Motor neuron (in vitro differentiated cells): ENCODE results near the gene GATA3. TPM values are rescaled to one million over a fixed set of nuclear protein-coding genes. Genes with fewer than 3 reads are reported as not detected.
A peak's percentile ranks its signal among the peaks of the same experiment; 100 is the strongest.

Experiments used
- ATAC-seq, 8 experiments: fragments of 200-7000 bp; cut with Tn5 transposase; replicated peaks in 6 of 8; 2 replicates each; pipeline ENCODE4 v1.8.0; 2021; ENCODE audit warnings: mild to moderate bottlenecking in 8 of 8, moderate library complexity in 8 of 8
- H3K27ac ChIP-seq, 2 donors: fragments of 250-450 bp; sonication (Bioruptor Pico); 2 replicates each; pipeline ENCODE4 v1.9.0; 2021; ENCODE audit warnings: antibody characterized with exemption in 2 of 2, mild to moderate bottlenecking in 2 of 2, moderate library complexity in 1 of 2
- H3K4me1 ChIP-seq, 2 donors: fragments of 250-450 bp; sonication (Bioruptor Pico); replicated peaks in 1 of 2; 2 replicates each; pipeline ENCODE4 v1.6.1; 2021; ENCODE audit warnings: antibody characterized with exemption in 2 of 2, mild to moderate bottlenecking in 2 of 2, moderate library complexity in 1 of 2
- H3K4me3 ChIP-seq, 5 donors: fragments of 250-450 bp; sonication (Bioruptor Pico); 2 replicates each; pipeline ENCODE4 v1.9.0; 2021; ENCODE audit warnings: antibody characterized with exemption in 5 of 5, mild to moderate bottlenecking in 5 of 5, moderate library complexity in 4 of 5
- WGBS, 10 experiments: fragments of 450-650 bp; shearing (Covaris generic); methylation state at CpG; one replicate each; pipeline ENCODE4 v1.0.0; 2022; 5-methylcytosine and 5-hydroxymethylcytosine counted together
- in situ Hi-C, 9 experiments: fragments of 400-800 bp; cut with MboI; loops; one replicate each; pipeline ENCODE4 v1.15.0; 2021; ENCODE audit warnings: low sequenced_read_pairs in 9 of 9, low pct_unique_long_range_greater_than_20kb in 2 of 9; ENCODE audit not compliant: unreplicated experiment in 9 of 9
- total RNA-seq, 8 experiments: library from RNA; unstranded; fragments of 300-600 nt; gene quantifications; 2 replicates each; pipeline versions ENCODE4 v1.2.3 to v1.2.4, GENCODE V29; 2022

GATA3 gene
- total RNA-seq, 8 experiments from 2014 or later, result 0.11 to 3.2 (median 0.42) TPM

- in situ Hi-C loops, result loop anchor here in 1 of 9 experiments (25.0 kb wide), 1 partner anchor 1162 kb away; no protein-coding TSS in a partner anchor
- ATAC-seq, result no peak
Measured at GRCh38 chr10:8049865-8050555, 4.5 kb upstream of the GATA3 start.

GRCh38 chr10:8050556-8051108 is 3.9 kb upstream of the GATA3 start:
- H3K27ac ChIP-seq, result no peak overlapping the region
- peaks cover 9 to 21% of the 10 kb centered on the region in 2 donors for H3K4me1 ChIP-seq
- peak overlapping the region in 3 of 5 donors; percentile 2 to 14 (median 3) for H3K4me3 ChIP-seq
- in situ Hi-C loops, result loop anchor here in 1 of 9 experiments (25.0 kb wide), 1 partner anchor 1162 kb away; no protein-coding TSS in a partner anchor
- no peak for ATAC-seq
- WGBS, 10 experiments, result 0 to 5% (median 5%) methylated on average over 5 to 8 of the region's 60 CpGs; no CpG with 5 or more reads in 7 of the 10 experiments

More at GRCh38 chr10:8049865-8050555, 4.5 kb upstream of the GATA3 start:
- WGBS, 10 experiments, result 1 to 2% (median 2%) methylated on average over 14 to 24 of the region's 68 CpGs; no CpG with 5 or more reads in 7 of the 10 experiments
- H3K4me3 ChIP-seq, result peak overlapping the region in 3 of 5 donors; percentile 2 to 14 (median 3)
- H3K4me1 ChIP-seq, result peaks cover 9 to 25% of the 10 kb centered on the region in 2 donors
- H3K27ac ChIP-seq, result no peak overlapping the region

- in situ Hi-C loops, result loop anchor here in 1 of 9 experiments (25.0 kb wide), 1 partner anchor 1161 kb away; no protein-coding TSS in a partner anchor
- 10 to 14% (median 11%) methylated on average over 4 to 9 of the region's 52 CpGs; no CpG with 5 or more reads in 7 of the 10 experiments for WGBS, 10 experiments
- Histone ChIP-seq H3K4me1 (peaks cover 9 to 21% of the 10 kb centered on the region in 2 donors), H3K4me3 (no peak overlapping the region), H3K27ac (no peak overlapping the region)
- ATAC-seq, result no peak
Measured at GRCh38 chr10:8051109-8051821, 3.2 kb upstream of the GATA3 start.

- Histone ChIP-seq H3K4me3 (no peak overlapping the region), H3K4me1 (peaks cover 9 to 21% of the 10 kb centered on the region in 2 donors), H3K27ac (no peak overlapping the region)
- in situ Hi-C loops, result loop anchor here in 1 of 9 experiments (25.0 kb wide), 1 partner anchor 1160 kb away; no protein-coding TSS in a partner anchor
- WGBS, 10 experiments, result no CpG with 5 or more reads among the region's 29 CpGs
- ATAC-seq, result peak in 1 of 8 experiments; percentile 18
Measured at GRCh38 chr10:8051851-8052257, 2.6 kb upstream of the GATA3 start.

- 0 to 22% (median 4%) methylated on average over 1 to 26 of the region's 32 CpGs; no CpG with 5 or more reads in 1 of the 10 experiments for WGBS, 10 experiments
- H3K4me1 ChIP-seq, result peaks cover 9 to 21% of the 10 kb centered on the region in 2 donors
- no peak overlapping the region for H3K27ac ChIP-seq
- no peak overlapping the region for H3K4me3 ChIP-seq
- in situ Hi-C loops, result loop anchor here in 1 of 9 experiments (25.0 kb wide), 1 partner anchor 1160 kb away; no protein-coding TSS in a partner anchor
- no peak for ATAC-seq
Measured at GRCh38 chr10:8052341-8052955, 2.0 kb upstream of the GATA3 start.

GRCh38 chr10:8052956-8053445 is 1.5 kb upstream of the GATA3 start:
- no peak overlapping the region for H3K27ac ChIP-seq
- in situ Hi-C loops, result loop anchor here in 1 of 9 experiments (25.0 kb wide), 1 partner anchor 1159 kb away; no protein-coding TSS in a partner anchor
- WGBS, 10 experiments, result 0 to 10% (median 3%) methylated on average over 3 to 12 of the region's 17 CpGs; no CpG with 5 or more reads in 3 of the 10 experiments
- ATAC-seq, result no peak
- peaks cover 9 to 21% of the 10 kb centered on the region in 2 donors for H3K4me1 ChIP-seq
- H3K4me3 ChIP-seq, result peak overlapping the region in 2 of 5 donors; percentile 44 to 48

DNA sequence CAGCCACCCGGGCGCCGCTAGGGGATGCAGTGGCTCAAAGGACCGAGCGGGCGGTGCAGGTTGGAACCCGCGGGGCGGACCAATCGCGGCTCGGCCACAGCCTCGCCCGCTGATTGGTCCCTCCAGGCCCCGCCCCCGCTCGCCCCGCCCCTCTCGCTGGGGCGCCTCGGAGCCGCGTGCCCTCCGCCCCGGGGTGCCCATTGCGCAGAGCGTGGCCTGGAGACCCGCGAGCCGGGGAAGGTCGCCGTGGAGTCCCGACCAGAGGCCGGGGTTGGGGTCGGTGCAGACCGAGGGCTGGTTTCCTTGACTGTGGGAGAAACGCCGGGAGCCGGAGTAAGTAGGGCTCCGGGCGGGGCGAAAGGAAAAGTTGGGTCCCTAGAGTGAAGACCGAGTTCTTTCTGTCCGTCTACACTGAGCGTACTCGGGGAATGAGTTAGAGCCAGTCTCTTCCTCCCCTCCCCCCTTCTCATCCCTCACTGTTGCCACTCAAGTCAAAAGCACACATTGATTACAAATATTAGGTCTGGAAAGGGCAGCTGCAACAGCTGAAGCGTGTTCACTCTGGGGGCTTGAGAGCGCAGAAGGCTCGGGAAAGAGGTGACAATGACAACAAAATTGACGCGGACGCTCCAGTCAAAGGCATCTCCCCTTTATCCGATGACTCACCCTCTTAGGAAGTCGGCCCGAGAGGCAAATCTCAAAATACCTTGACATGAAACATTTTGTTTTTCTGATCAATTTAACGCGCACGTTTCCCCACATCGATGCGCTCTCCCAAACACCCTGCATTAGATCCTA is 843 bp upstream of the GATA3 start:
- in situ Hi-C loops, result loop anchor here in 1 of 9 experiments (25.0 kb wide), 1 partner anchor 1159 kb away; no protein-coding TSS in a partner anchor
- 0 to 11% (median 2%) methylated on average over 1 to 22 of the region's 60 CpGs; no CpG with 5 or more reads in 1 of the 10 experiments for WGBS, 10 experiments
- H3K4me3 ChIP-seq, result peak overlapping the region; percentile 33 to 48 (median 44)
- H3K4me1 ChIP-seq, result peaks cover 9 to 21% of the 10 kb centered on the region in 2 donors
- H3K27ac ChIP-seq, result no peak overlapping the region
- ATAC-seq, result peak; percentile 78 to 94 (median 91)

- in situ Hi-C loops, result loop anchor here in 1 of 9 experiments (25.0 kb wide), 1 partner anchor 1158 kb away; no protein-coding TSS in a partner anchor
- WGBS, 10 experiments, result 0 to 4% (median 0%) methylated on average over 2 to 8 of the region's 25 CpGs; no CpG with 5 or more reads in 7 of the 10 experiments
- H3K4me1 ChIP-seq, result peaks cover 9 to 21% of the 10 kb centered on the region in 2 donors
- H3K4me3 ChIP-seq, result peak overlapping the region; percentile 14 to 48 (median 44)
- no peak overlapping the region for H3K27ac ChIP-seq
- ATAC-seq, result peak in 6 of 8 experiments; percentile 2 to 7 (median 4)
Measured at GRCh38 chr10:8054244-8054493, 319 bp upstream of the GATA3 start.

DNA sequence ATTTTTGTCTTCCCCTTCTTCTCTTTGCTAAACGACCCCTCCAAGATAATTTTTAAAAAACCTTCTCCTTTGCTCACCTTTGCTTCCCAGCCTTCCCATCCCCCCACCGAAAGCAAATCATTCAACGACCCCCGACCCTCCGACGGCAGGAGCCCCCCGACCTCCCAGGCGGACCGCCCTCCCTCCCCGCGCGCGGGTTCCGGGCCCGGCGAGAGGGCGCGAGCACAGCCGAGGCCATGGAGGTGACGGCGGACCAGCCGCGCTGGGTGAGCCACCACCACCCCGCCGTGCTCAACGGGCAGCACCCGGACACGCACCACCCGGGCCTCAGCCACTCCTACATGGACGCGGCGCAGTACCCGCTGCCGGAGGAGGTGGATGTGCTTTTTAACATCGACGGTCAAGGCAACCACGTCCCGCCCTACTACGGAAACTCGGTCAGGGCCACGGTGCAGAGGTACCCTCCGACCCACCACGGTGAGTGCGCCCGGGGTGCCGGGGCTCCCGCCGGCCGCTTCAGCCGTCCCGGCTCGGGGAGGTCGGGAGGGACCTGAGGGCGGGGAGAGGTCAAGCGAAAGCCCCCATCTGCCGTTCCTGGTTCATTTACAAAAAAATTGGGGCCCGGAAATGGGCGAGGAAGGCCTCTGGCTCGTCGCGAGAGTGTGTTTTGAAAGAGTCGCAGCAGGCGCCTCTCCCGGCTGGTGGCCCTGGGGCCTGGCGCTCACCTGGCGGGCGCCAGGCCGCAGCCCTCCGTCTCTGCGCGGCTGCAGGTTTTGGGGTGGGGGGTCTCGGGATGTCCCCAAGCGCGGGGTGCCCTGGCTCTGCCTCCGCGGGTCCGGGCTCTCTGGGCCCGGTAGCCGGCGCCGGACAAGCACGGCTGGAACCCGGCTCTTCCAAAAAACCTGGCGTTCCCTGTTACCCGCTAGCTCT is 1.2 kb downstream of the GATA3 start:
- no peak for ATAC-seq
- peaks cover 3 to 9% of the 10 kb centered on the region in 2 donors for H3K4me1 ChIP-seq
- in situ Hi-C loops, result loop anchor here in 1 of 9 experiments (25.0 kb wide), 1 partner anchor 1157 kb away; no protein-coding TSS in a partner anchor
- 0 to 8% methylated on average over 4 to 12 of the region's 85 CpGs; no CpG with 5 or more reads in 8 of the 10 experiments for WGBS, 10 experiments
- no peak overlapping the region for H3K4me3 ChIP-seq
- no peak overlapping the region for H3K27ac ChIP-seq

- ATAC-seq, result no peak
- in situ Hi-C loops, result loop anchor here in 1 of 9 experiments (25.0 kb wide), 1 partner anchor 1156 kb away; no protein-coding TSS in a partner anchor
- peaks cover 3 to 8% of the 10 kb centered on the region in 2 donors for H3K4me1 ChIP-seq
Measured at GRCh38 chr10:8056378-8056777, 1.9 kb downstream of the GATA3 start.

More at GRCh38 chr10:8056378-8056777, 1.9 kb downstream of the GATA3 start:
- WGBS, 10 experiments, result 0 to 82% (median 29%) methylated on average over 1 to 4 of the region's 6 CpGs; no CpG with 5 or more reads in 3 of the 10 experiments
- Histone ChIP-seq H3K27ac (no peak overlapping the region), H3K4me3 (no peak overlapping the region)
